ENCODE measurements around the gene CCDC88C.

The CCDC88C gene

DNA sequence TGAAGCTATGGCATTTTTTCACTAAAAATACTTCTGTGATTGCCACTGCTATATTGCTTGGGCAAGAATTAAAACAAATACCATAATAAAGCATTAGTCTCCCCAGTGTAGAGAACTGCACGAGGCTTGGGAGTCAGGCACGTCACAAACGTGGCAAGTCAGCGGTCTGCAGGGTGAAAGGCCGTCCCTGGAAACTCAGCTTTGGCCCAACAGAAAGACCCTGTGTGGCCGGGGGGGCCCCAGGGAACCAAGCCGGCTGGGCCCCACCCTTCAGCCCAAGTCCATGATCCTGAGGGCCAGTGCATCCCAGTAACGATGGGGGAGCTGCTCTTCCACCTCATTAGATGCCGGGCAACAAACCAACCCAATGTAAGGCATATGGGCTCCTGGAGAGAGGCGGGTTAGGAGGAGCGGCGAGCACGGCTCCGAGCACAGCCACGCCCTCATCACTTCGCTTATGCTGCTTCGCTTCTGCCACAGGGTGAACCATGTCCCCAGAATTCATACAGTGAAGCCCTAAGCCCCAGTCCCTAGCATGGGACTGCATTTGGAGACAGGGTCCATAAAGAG, 122.3 kb downstream of the CCDC88C start:
- in situ Hi-C loops (cut with MboI; ENCODE audit: low sequenced_read_pairs, unreplicated experiment) = no loop called here
- no peak for DNase-seq (ENCODE audit: low spot score)
- TF ChIP-seq, protein P1, sequence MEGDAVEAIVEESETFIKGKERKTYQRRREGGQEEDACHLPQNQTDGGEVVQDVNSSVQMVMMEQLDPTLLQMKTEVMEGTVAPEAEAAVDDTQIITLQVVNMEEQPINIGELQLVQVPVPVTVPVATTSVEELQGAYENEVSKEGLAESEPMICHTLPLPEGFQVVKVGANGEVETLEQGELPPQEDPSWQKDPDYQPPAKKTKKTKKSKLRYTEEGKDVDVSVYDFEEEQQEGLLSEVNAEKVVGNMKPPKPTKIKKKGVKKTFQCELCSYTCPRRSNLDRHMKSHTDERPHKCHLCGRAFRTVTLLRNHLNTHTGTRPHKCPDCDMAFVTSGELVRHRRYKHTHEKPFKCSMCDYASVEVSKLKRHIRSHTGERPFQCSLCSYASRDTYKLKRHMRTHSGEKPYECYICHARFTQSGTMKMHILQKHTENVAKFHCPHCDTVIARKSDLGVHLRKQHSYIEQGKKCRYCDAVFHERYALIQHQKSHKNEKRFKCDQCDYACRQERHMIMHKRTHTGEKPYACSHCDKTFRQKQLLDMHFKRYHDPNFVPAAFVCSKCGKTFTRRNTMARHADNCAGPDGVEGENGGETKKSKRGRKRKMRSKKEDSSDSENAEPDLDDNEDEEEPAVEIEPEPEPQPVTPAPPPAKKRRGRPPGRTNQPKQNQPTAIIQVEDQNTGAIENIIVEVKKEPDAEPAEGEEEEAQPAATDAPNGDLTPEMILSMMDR (IDR thresholded peaks at IDR 0.05; ENCODE audit: borderline replicate concordance, control extremely low read depth, extremely low read depth, insufficient read depth, missing control alignments) = no peak

DNA sequence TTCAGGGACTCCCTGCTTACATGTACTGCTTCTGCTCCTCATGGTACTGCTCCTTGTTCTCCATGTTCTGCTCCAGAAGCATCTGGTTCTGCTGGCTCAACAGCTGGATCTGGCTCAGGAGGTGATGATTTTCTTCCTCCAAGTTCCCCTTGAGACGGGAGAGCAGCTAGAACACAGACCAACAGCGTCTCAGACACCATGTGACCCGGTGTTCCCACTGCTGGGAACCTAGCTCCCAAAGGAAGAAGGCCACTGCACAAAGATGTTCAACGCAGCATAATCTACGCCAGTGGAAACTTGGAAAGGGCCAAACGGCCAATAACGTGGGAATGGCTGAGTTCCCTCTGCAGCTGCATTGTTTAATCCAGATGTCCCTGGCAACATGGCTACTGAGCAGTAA, 123.5 kb downstream of the CCDC88C start:
- in situ Hi-C loops (cut with MboI; ENCODE audit: low sequenced_read_pairs, unreplicated experiment) = no loop called here
- no peak for DNase-seq (ENCODE audit: low spot score)
- TF ChIP-seq, protein P1 (IDR thresholded peaks at IDR 0.05; ENCODE audit: borderline replicate concordance, control extremely low read depth, extremely low read depth, insufficient read depth, missing control alignments) = no peak

DNA sequence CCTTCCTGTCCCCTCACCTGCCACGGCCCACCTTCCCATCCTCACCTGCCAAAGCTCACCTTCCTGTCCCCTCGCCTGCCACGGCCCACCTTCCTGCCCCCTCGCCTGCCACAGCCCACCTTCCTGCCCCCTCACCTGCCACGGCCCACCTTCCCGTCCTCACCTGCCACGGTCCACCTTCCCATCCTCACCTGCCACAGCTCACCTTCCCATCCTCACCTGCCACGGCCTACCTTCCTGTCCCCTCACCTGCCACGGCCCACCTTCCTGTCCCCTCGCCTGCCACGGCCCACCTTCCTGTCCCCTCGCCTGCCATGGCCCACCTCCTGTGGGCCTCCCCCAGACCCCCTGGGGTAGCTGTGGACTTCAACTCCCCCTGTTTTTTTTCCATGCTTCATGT, 124.3 kb downstream of the CCDC88C start:
- in situ Hi-C loops (cut with MboI; ENCODE audit: low sequenced_read_pairs, unreplicated experiment) = no loop called here
- peak; percentile 60 for DNase-seq (ENCODE audit: low spot score)
- TF ChIP-seq, protein P1 (IDR thresholded peaks at IDR 0.05; ENCODE audit: borderline replicate concordance, control extremely low read depth, extremely low read depth, insufficient read depth, missing control alignments) = no peak

DNA sequence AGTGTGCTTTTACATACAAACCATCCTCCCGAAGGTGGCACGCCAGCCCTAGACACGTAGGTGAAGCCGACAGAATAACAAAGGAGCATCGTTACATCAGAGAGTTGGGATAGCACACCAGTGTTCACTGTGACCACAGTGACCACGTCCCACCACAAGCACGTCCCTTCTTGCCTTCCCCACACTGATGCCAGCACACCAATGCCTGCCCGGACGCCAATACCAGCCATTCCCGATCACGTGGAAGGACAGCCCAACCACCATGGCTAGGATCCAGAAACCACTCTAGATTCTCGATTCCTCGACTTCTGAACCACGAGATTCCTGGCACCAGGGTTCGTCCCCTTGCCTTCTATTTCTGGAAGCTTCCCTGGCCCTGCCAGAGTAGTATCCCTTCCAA, 125.1 kb downstream of the CCDC88C start:
- TF ChIP-seq, protein P1 (IDR thresholded peaks at IDR 0.05; ENCODE audit: borderline replicate concordance, control extremely low read depth, extremely low read depth, insufficient read depth, missing control alignments) = no peak
- no peak for DNase-seq (ENCODE audit: low spot score)
- in situ Hi-C loops (cut with MboI; ENCODE audit: low sequenced_read_pairs, unreplicated experiment) = no loop called here

DNA sequence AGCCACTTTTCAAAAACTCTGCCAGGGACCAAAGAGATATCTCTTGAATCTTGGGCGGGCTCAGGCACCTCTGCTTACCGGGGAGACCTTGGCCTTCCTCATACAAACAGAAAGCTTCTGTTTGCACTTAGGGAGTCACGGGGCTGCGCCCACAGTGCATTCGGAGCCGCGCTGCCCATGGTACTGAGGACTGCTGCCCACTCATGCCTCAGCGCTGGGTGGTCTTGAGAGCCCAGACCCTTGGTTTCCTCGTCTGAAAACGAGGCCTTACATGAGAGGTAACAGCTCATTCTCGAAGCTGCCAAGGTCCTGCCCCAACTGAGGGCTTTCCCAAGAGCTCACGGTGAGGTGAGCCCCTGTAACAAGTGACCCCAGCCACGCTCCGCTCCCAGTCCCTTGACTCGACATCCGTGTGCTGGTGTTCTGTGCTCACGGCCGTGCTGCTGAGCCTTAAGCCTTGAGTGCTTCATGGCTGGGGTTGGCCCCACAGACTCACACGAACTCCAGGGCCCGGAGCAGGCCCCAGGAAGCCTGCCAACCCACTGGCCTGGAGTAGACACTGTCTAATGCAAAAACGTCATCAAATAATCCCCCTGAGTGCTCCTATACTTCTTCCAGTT, 125.7 kb downstream of the CCDC88C start:
- no peak for DNase-seq (ENCODE audit: low spot score)
- TF ChIP-seq, protein P1 (IDR thresholded peaks at IDR 0.05; ENCODE audit: borderline replicate concordance, control extremely low read depth, extremely low read depth, insufficient read depth, missing control alignments) = no peak
- in situ Hi-C loops (cut with MboI; ENCODE audit: low sequenced_read_pairs, unreplicated experiment) = no loop called here

DNA sequence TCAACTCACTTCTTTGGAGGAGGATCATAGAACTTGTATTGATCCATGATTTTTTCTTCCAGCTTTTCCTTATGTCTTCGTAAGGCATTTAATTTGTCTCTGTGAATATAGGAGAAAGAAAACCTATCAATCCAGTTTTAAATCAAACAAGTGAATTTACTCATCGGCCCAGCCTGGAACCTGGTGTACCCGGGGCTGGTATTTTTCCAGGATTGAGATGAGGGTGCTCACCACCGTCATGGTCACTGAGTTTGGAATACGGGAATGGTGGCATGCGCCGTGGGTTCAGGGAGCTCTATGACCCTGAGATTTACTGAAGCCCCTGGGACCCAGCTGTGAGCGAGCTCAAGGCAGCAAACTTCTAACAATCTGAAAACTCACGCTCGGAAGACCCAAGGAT, 126.6 kb downstream of the CCDC88C start:
- TF ChIP-seq, protein P1 (IDR thresholded peaks at IDR 0.05; ENCODE audit: borderline replicate concordance, control extremely low read depth, extremely low read depth, insufficient read depth, missing control alignments) = no peak
- in situ Hi-C loops (cut with MboI; ENCODE audit: low sequenced_read_pairs, unreplicated experiment) = no loop called here
- no peak for DNase-seq (ENCODE audit: low spot score)

All from GM13976 (cell line).